ENCODE measurements around the gene EIF3I.

DNA sequence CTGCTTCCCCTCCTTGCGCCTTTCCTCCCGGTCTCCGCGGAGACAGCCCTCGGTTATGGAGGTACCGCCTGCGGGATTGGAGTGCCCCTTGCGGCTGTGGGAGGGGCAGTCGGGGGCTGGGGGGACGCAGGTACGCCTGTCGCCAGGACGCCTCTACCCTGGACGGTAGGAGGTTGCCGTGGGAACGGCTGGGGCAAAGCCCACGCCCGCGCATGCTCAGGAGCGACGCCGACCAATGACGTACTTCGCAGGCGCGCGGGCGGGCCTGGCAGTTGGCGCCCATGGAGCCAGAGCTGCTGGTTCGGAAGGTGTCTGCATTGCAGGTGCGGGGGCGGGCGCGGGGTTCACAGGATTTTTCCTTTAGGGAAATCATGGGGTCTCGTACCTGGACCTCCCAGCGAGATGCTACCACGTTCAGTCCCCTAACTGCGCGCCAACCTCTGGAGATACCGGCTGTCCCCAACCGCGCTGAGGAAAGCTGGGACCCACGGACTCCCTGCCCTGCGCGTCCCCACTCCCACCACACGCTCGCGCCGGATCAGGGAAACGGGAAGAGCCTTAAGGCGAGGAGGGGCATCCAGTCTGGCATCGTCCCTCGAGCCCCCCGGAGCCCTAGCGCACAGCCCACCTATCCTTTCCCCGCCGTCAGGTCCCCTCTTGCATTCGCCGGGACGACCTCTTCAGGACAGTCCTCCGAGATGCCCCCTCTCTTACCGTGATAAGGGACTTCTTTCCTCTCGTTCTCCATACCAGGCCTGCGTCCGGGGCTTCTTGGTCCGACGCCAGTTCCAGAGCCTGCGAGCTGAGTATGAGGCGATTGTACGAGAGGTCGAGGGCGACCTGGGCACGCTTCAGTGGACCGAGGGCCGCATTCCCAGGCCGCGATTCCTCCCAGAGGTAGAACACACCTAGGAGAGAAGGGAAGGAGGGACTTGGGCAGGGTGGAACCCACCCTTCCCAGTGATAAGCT lies 16.5 kb upstream of the EIF3I start, which contains the start of gene IQCC:
- TF ChIP-seq, protein P1, sequence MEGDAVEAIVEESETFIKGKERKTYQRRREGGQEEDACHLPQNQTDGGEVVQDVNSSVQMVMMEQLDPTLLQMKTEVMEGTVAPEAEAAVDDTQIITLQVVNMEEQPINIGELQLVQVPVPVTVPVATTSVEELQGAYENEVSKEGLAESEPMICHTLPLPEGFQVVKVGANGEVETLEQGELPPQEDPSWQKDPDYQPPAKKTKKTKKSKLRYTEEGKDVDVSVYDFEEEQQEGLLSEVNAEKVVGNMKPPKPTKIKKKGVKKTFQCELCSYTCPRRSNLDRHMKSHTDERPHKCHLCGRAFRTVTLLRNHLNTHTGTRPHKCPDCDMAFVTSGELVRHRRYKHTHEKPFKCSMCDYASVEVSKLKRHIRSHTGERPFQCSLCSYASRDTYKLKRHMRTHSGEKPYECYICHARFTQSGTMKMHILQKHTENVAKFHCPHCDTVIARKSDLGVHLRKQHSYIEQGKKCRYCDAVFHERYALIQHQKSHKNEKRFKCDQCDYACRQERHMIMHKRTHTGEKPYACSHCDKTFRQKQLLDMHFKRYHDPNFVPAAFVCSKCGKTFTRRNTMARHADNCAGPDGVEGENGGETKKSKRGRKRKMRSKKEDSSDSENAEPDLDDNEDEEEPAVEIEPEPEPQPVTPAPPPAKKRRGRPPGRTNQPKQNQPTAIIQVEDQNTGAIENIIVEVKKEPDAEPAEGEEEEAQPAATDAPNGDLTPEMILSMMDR (conservative IDR thresholded peaks at IDR 0.05; ENCODE audit: low read length), result no peak
- TF ChIP-seq EZH2phosphoT487 (IDR thresholded peaks at IDR 0.05; ENCODE audit: borderline replicate concordance, low read depth, low read length), result no peak
